ENCODE measurements around the gene MEGF6. TPM values are rescaled to one million over a fixed set of nuclear protein-coding genes. Genes with fewer than 3 reads are reported as not detected.
"Not testable (repeated sequence)": the region's sequence is repeated elsewhere in the genome, so short reads cannot be mapped to it uniquely, and the experiment has no call there.

Gene MEGF6
- total RNA-seq, 1 donor from 2014 or later, result 10.9 TPM

GRCh38 chr1:3577300-3577699 lies 34.0 kb downstream of the MEGF6 start:
- POLR2A ChIA-PET, result no interaction called here
- TF ChIP-seq, protein P1, sequence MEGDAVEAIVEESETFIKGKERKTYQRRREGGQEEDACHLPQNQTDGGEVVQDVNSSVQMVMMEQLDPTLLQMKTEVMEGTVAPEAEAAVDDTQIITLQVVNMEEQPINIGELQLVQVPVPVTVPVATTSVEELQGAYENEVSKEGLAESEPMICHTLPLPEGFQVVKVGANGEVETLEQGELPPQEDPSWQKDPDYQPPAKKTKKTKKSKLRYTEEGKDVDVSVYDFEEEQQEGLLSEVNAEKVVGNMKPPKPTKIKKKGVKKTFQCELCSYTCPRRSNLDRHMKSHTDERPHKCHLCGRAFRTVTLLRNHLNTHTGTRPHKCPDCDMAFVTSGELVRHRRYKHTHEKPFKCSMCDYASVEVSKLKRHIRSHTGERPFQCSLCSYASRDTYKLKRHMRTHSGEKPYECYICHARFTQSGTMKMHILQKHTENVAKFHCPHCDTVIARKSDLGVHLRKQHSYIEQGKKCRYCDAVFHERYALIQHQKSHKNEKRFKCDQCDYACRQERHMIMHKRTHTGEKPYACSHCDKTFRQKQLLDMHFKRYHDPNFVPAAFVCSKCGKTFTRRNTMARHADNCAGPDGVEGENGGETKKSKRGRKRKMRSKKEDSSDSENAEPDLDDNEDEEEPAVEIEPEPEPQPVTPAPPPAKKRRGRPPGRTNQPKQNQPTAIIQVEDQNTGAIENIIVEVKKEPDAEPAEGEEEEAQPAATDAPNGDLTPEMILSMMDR (IDR thresholded peaks at IDR 0.05), result no peak
- Mint-ChIP-seq H3K27ac (no peak overlapping the region), H3K4me1 (peaks cover 11% of the 10 kb centered on the region), H3K36me3 (ENCODE audit: low read depth) (no peaks in the 10 kb centered on the region), H3K27me3 (peaks cover 5% of the 10 kb centered on the region), H3K4me3 (no peak overlapping the region), H3K9me3 (no peaks in the 10 kb centered on the region)
- CTCF ChIA-PET, result no interaction called here
- DNase-seq (no peak), ATAC-seq (ENCODE audit: low read depth) (peak; percentile 10)
- intact Hi-C loops (cut with micrococcal nuclease), result no loop called here

DNA sequence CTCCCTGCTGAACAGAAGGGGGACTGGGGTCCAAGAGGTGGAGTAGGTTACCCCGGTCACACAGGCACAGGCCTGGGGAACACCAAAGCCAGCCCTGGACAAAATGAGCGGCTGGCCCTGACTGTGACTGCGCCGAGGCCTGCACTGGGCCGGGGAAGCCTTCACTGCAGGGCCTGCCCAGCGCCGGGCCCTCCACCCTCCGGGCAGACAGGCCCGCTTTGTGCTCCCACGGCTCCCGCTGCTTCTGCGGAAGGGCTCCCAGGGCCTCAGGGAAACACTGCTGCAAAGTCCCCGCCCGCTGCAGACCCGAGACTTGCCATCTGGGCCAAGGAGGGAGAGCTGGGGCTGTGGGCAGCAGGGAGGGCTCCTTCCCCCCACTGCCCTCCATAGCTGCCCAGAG lies 35.3 kb downstream of the MEGF6 start:
- DNase-seq, result no peak
- ChIA-PET CTCF (no interaction called here), POLR2A (no interaction called here)
- intact Hi-C loops (cut with micrococcal nuclease), result no loop called here
- Mint-ChIP-seq H3K27me3 (peaks cover 5% of the 10 kb centered on the region), H3K36me3 (ENCODE audit: low read depth) (no peaks in the 10 kb centered on the region), H3K9me3 (no peaks in the 10 kb centered on the region), H3K27ac (no peak overlapping the region), H3K4me3 (no peak overlapping the region), H3K4me1 (peaks cover 11% of the 10 kb centered on the region)
- ATAC-seq (ENCODE audit: low read depth), result no peak
- TF ChIP-seq, protein P1 (IDR thresholded peaks at IDR 0.05), result no peak

DNA sequence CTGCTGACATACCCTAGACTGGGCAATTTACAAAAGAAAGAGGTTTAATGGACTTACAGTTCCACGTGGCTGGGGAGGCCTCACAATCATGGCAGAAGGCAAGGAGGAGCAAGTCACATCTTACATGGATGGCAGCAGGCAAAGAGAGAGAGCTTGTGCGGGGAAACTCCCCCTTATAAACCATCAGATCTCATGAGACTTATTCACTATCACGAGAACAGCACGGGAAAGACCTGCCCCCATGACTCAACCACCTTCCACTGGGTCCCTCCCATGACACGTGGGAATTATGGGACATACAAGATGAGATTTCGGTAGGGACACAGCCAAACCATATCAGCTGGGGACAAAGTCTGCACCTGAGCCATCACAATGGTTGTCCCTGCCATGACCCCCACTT lies 35.8 kb downstream of the MEGF6 start:
- H3K9me3 Mint-ChIP-seq; CTCF ChIA-PET; DNase-seq; ATAC-seq (ENCODE audit: low read depth); POLR2A ChIA-PET; H3K4me3 Mint-ChIP-seq; intact Hi-C loops (cut with micrococcal nuclease); H3K27me3 Mint-ChIP-seq; H3K36me3 Mint-ChIP-seq (ENCODE audit: low read depth); H3K27ac Mint-ChIP-seq: not testable (repeated sequence)
- peaks cover 12% of the 10 kb centered on the region for H3K4me1 Mint-ChIP-seq

GRCh38 chr1:3573500-3573899 lies 37.8 kb downstream of the MEGF6 start:
- intact Hi-C loops (cut with micrococcal nuclease), result no loop called here
- ChIA-PET POLR2A (no interaction called here), CTCF (no interaction called here)
- TF ChIP-seq, protein P1 (IDR thresholded peaks at IDR 0.05), result no peak
- Mint-ChIP-seq H3K27me3 (no peaks in the 10 kb centered on the region), H3K9me3 (no peaks in the 10 kb centered on the region), H3K4me3 (no peak overlapping the region), H3K27ac (no peak overlapping the region), H3K4me1 (peaks cover 13% of the 10 kb centered on the region), H3K36me3 (ENCODE audit: low read depth) (no peaks in the 10 kb centered on the region)
- DNase-seq (no peak), ATAC-seq (ENCODE audit: low read depth) (no peak)

- H3K4me3 Mint-ChIP-seq; intact Hi-C loops (cut with micrococcal nuclease); H3K4me1 Mint-ChIP-seq; H3K36me3 Mint-ChIP-seq (ENCODE audit: low read depth); ATAC-seq (ENCODE audit: low read depth); CTCF ChIA-PET; POLR2A ChIA-PET; DNase-seq; H3K27ac Mint-ChIP-seq; H3K9me3 Mint-ChIP-seq; H3K27me3 Mint-ChIP-seq: not testable (repeated sequence)
These were observed 38.7 kb downstream of the MEGF6 start for GRCh38 chr1:3572638-3573037.

DNA sequence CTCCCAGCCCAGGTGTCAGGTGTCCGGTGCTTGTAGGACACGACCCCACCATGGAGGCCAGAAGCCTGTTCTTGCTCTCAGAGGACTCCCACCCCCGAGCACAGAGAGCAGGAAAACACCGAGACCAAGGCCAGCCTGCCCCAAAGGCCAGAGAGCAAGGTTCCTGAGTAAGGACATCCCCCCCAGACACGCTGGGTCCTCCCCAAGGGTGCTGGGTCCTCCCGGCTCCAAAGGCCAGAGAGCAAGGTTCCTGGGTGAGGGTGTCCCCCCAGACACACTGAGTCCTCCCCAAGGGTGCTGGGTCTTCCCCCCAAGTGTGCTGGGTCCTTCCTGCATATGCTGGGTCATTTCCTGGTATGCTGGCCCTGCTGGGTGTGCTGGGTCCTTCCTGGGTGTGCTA lies 40.0 kb downstream of the MEGF6 start:
- TF ChIP-seq, protein P1 (IDR thresholded peaks at IDR 0.05), result no peak
- H3K36me3 Mint-ChIP-seq (ENCODE audit: low read depth), result no peaks in the 10 kb centered on the region
- no peak for ATAC-seq (ENCODE audit: low read depth)
- intact Hi-C loops (cut with micrococcal nuclease), result no loop called here
- H3K4me1 Mint-ChIP-seq, result peaks cover 2% of the 10 kb centered on the region
- ChIA-PET CTCF (no interaction called here), POLR2A (no interaction called here)
- H3K27ac Mint-ChIP-seq, result no peak overlapping the region
- H3K9me3 Mint-ChIP-seq, result no peaks in the 10 kb centered on the region
- no peak for DNase-seq
- H3K27me3 Mint-ChIP-seq, result no peaks in the 10 kb centered on the region
- H3K4me3 Mint-ChIP-seq, result no peak overlapping the region

All from activated B cell treated with CpG ODN at 0.5 μM for 24 hours (primary cell).